ENCODE measurements around the gene CEMIP.
"Not testable (repeated sequence)": the region's sequence is repeated elsewhere in the genome, so short reads cannot be mapped to it uniquely, and the experiment has no call there.

Gene CEMIP

DNA sequence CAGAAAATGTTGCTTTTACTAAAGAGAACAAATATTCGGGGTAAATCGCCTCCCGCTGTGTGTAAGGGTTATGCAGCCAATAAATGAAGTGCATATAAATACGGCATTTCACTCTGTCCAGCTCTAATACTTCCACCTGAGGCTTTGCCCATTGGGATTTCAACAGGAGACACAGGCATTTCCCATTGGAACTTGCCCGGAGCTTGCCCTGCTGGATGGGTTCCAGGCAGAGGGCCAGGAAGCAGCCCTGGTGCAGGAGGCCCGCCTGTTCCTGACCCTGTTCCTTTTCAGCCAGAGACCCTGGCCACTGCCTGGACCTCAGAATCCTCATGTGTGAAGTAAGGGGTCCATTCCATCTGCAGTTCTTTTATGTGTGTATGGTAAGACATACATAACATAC lies 17.4 kb upstream of the CEMIP start:
- H3K9me2 ChIP-seq (replicated peaks; ENCODE audit: insufficient read depth, low read length), result no peaks in the 10 kb centered on the region
- no peaks in the 10 kb centered on the region for H3F3A ChIP-seq (ENCODE audit: insufficient read depth, low read length)
- H3K9ac ChIP-seq (ENCODE audit: low read length), result no peak overlapping the region
- H3K4me3 ChIP-seq (ENCODE audit: low read length), result no peak overlapping the region
- H3K79me2 ChIP-seq (ENCODE audit: low read length), result no peaks in the 10 kb centered on the region
- H3K27ac ChIP-seq (ENCODE audit: low read length), result no peak overlapping the region
- no peak overlapping the region for H3K4me2 ChIP-seq (ENCODE audit: low read depth, low read length)
- H4K20me1 ChIP-seq (ENCODE audit: insufficient read depth, low read length), result no peaks in the 10 kb centered on the region
- H3K36me3 ChIP-seq (replicated peaks; ENCODE audit: insufficient read depth, low read length), result no peaks in the 10 kb centered on the region
- H3K9me3 ChIP-seq (replicated peaks; ENCODE audit: insufficient read depth, low read length), result no peaks in the 10 kb centered on the region
- TF ChIP-seq, protein P1, sequence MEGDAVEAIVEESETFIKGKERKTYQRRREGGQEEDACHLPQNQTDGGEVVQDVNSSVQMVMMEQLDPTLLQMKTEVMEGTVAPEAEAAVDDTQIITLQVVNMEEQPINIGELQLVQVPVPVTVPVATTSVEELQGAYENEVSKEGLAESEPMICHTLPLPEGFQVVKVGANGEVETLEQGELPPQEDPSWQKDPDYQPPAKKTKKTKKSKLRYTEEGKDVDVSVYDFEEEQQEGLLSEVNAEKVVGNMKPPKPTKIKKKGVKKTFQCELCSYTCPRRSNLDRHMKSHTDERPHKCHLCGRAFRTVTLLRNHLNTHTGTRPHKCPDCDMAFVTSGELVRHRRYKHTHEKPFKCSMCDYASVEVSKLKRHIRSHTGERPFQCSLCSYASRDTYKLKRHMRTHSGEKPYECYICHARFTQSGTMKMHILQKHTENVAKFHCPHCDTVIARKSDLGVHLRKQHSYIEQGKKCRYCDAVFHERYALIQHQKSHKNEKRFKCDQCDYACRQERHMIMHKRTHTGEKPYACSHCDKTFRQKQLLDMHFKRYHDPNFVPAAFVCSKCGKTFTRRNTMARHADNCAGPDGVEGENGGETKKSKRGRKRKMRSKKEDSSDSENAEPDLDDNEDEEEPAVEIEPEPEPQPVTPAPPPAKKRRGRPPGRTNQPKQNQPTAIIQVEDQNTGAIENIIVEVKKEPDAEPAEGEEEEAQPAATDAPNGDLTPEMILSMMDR (IDR thresholded peaks at IDR 0.05; ENCODE audit: low read length), result no peak
- TF ChIP-seq EZH2 (optimal IDR thresholded peaks at IDR 0.05; ENCODE audit: low read depth, low read length) (no peak), EZH2phosphoT487 (IDR thresholded peaks at IDR 0.05; ENCODE audit: low read length) (no peak)
- H3K4me1 ChIP-seq (ENCODE audit: low read length), result no peaks in the 10 kb centered on the region
- DNase-seq, result no peak
- H3K27me3 ChIP-seq (replicated peaks; ENCODE audit: insufficient read depth, low read length), result no peaks in the 10 kb centered on the region
- no peak overlapping the region for H2AFZ ChIP-seq (ENCODE audit: low read length)

DNA sequence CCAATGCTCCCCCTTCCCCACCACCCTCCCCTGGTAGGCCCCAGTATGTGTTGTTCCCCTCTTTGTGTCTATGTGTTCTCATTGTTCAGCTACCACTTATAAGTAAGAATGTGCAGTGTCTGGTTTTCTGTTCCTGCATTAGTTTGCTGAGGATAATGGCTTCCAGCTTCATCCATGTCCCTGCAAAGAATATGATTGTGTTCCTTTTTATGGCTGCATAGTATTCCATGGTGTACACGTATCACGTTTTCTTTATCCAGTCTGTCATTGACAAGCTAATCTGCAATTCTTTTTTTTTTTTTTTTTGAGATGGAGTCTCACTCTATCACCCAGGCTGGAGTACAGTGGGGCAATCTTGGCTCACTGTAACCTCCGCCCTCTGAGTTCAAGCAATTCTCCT lies 15.9 kb upstream of the CEMIP start:
- not testable (repeated sequence) for H3K4me2 ChIP-seq (ENCODE audit: low read depth, low read length); H4K20me1 ChIP-seq (ENCODE audit: insufficient read depth, low read length); H3K9me3 ChIP-seq (replicated peaks; ENCODE audit: insufficient read depth, low read length); H3K9me2 ChIP-seq (replicated peaks; ENCODE audit: insufficient read depth, low read length); H3K9ac ChIP-seq (ENCODE audit: low read length); H3K79me2 ChIP-seq (ENCODE audit: low read length); H3K36me3 ChIP-seq (replicated peaks; ENCODE audit: insufficient read depth, low read length); H3K4me3 ChIP-seq (ENCODE audit: low read length); H3K27ac ChIP-seq (ENCODE audit: low read length); H3K4me1 ChIP-seq (ENCODE audit: low read length); H2AFZ ChIP-seq (ENCODE audit: low read length); H3K27me3 ChIP-seq (replicated peaks; ENCODE audit: insufficient read depth, low read length); DNase-seq; H3F3A ChIP-seq (ENCODE audit: insufficient read depth, low read length)

DNA sequence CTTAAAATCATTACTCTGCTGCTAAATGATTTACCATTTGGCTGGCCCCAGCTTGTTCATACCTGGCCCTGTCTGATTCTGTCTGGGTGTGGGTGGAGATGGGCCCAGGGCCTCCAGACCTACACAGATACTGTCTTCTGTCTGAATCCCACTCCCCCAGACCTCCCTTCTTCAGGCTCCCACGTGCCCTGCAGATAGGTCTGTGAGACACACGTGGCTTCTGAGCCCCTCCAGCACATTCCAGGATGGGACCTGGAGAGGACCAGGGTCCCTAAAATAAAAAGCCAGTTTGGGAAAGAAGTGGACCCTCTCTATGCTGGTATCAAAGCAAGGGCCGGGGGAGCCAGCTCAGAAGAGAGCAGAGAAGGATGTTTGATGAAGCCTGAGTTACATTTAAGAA lies 14.6 kb upstream of the CEMIP start:
- H3K27me3 ChIP-seq (replicated peaks; ENCODE audit: insufficient read depth, low read length), result no peaks in the 10 kb centered on the region
- H3K4me1 ChIP-seq (ENCODE audit: low read length), result no peaks in the 10 kb centered on the region
- H3K4me2 ChIP-seq (ENCODE audit: low read depth, low read length), result no peak overlapping the region
- no peaks in the 10 kb centered on the region for H3K36me3 ChIP-seq (replicated peaks; ENCODE audit: insufficient read depth, low read length)
- no peak overlapping the region for H3K9ac ChIP-seq (ENCODE audit: low read length)
- H3K9me2 ChIP-seq (replicated peaks; ENCODE audit: insufficient read depth, low read length), result no peaks in the 10 kb centered on the region
- no peaks in the 10 kb centered on the region for H4K20me1 ChIP-seq (ENCODE audit: insufficient read depth, low read length)
- H3K9me3 ChIP-seq (replicated peaks; ENCODE audit: insufficient read depth, low read length), result no peaks in the 10 kb centered on the region
- no peaks in the 10 kb centered on the region for H3K79me2 ChIP-seq (ENCODE audit: low read length)
- no peak overlapping the region for H2AFZ ChIP-seq (ENCODE audit: low read length)
- no peak for DNase-seq
- H3F3A ChIP-seq (ENCODE audit: insufficient read depth, low read length), result no peaks in the 10 kb centered on the region
- TF ChIP-seq EZH2phosphoT487 (IDR thresholded peaks at IDR 0.05; ENCODE audit: low read length) (no peak), EZH2 (optimal IDR thresholded peaks at IDR 0.05; ENCODE audit: low read depth, low read length) (no peak)
- TF ChIP-seq, protein P1 (IDR thresholded peaks at IDR 0.05; ENCODE audit: low read length), result no peak
- H3K4me3 ChIP-seq (ENCODE audit: low read length), result no peak overlapping the region
- no peak overlapping the region for H3K27ac ChIP-seq (ENCODE audit: low read length)

DNA sequence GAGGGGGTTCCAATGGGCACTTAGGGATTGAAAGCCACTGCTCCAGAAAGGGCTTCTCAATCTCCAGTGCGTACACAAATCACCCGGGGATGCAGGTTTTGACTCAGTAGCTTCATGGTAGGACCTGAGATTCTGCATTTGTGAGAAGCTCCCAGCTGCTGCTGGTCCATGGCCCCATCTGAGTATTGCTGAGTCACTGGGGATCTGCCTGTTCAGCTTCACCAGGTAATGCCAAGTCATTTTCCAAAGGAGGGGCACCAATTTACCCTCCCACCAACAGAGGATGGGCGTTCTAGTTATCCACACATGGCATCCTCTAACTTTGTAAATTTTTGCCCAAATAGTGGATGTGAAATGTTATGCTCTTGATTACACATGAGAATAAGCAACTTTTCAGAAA lies 12.9 kb upstream of the CEMIP start:
- Histone ChIP-seq H3K4me2 (ENCODE audit: low read depth, low read length) (no peak overlapping the region), H4K20me1 (ENCODE audit: insufficient read depth, low read length) (no peaks in the 10 kb centered on the region), H3K36me3 (replicated peaks; ENCODE audit: insufficient read depth, low read length) (no peaks in the 10 kb centered on the region), H3F3A (ENCODE audit: insufficient read depth, low read length) (no peaks in the 10 kb centered on the region), H3K4me1 (ENCODE audit: low read length) (no peaks in the 10 kb centered on the region), H3K79me2 (ENCODE audit: low read length) (no peaks in the 10 kb centered on the region), H3K9me2 (replicated peaks; ENCODE audit: insufficient read depth, low read length) (no peaks in the 10 kb centered on the region), H3K9me3 (replicated peaks; ENCODE audit: insufficient read depth, low read length) (no peaks in the 10 kb centered on the region), H3K27ac (ENCODE audit: low read length) (no peak overlapping the region), H2AFZ (ENCODE audit: low read length) (no peak overlapping the region), H3K4me3 (ENCODE audit: low read length) (no peak overlapping the region), H3K27me3 (replicated peaks; ENCODE audit: insufficient read depth, low read length) (no peaks in the 10 kb centered on the region), H3K9ac (ENCODE audit: low read length) (no peak overlapping the region)
- no peak for DNase-seq
- TF ChIP-seq, protein P1 (IDR thresholded peaks at IDR 0.05; ENCODE audit: low read length), result no peak
- TF ChIP-seq EZH2 (optimal IDR thresholded peaks at IDR 0.05; ENCODE audit: low read depth, low read length) (no peak), EZH2phosphoT487 (IDR thresholded peaks at IDR 0.05; ENCODE audit: low read length) (no peak)

Measured in MM.1S (cell line).